HG02588 (cell line): ENCODE results near the gene MGLL.
"Not testable (repeated sequence)": the region's sequence is repeated elsewhere in the genome, so short reads cannot be mapped to it uniquely, and the experiment has no call there.

ENCODE experiments used
- ATAC-seq: cut with Tn5 transposase; IDR thresholded peaks from one replicate; pipeline ENCODE4 v1.9.1; 2021; ENCODE audit warnings: mild to moderate bottlenecking, moderate library complexity; ENCODE audit not compliant: unreplicated experiment

MGLL gene

DNA sequence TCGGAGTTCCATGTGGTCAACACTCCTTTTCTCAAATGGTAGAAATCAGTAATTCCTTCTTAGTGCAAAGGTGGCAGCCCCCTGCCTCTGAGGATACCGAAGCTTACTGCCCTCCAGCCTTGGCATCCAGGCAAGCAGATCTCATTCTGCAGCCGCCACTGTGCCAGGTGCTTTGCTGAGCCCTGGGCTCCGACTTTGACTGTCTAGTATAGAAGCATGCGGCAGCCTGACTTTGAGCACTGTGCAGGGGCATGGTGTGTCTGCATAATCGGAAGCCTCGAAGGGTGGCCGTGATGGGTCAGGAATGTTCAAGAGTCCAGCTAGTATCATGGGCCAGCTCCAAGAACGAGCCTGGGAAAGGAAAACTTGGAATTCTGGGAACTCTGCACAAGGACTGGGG lies 109.9 kb downstream of the MGLL start:
- no peak for ATAC-seq

DNA sequence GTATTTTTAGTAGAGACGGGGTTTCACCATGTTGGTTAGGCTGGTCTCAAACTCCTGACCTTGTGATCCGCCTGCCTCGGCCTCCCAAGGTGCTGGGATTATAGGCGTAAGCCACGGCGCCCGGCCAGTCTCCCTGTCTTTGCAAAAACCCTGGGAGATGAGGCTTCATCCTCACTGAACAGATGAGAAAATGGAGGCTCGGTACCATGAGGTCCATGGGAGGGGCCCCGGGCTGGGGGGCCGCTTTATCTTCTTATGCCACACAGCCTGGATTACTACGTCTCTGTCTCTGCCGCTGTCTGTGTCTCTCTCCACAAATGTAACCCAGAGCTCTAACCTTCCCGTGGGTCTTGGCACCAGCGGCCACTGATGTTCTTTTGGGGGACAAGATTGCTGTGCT lies 110.4 kb downstream of the MGLL start:
- ATAC-seq, result no peak

- no peak for ATAC-seq
Measured at GRCh38 chr3:127711021-127711695, 111.2 kb downstream of the MGLL start.

- no peak for ATAC-seq
Measured at GRCh38 chr3:127710155-127710941, 112.0 kb downstream of the MGLL start.

DNA sequence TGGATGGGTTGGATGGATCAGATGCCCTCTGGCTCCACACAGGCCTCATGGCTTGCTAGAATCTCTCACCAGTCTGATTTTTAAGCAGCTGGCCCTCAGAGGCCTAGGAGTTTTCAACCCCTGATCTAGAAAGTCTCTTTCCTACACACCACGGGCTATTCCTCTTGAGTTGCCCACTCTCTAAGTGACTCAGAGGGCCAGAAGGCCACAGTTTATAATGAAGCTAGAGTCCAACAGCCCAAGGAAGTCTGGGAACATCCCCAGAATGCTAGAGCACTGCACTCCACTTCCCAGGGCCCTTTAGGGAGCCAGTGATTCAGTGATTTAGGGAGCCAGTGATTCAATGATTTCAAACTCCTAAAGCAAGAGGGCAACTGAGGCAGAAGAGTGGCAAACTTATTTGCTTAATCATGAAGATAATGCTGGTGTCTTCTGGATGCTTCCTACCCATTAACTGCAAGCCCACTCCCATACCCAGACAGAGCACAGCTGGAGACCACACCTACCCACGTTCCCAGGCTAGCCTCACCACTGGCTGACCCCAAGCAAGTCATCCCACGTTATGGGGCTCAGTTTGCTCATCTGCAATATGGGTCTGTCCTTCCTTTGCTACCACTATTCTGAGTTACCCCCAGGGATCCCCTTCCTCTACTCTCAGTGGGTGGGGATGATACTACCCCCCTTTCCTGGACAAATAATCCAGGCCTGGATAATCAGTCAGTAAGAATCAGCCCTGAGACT lies 112.8 kb downstream of the MGLL start:
- no peak for ATAC-seq

DNA sequence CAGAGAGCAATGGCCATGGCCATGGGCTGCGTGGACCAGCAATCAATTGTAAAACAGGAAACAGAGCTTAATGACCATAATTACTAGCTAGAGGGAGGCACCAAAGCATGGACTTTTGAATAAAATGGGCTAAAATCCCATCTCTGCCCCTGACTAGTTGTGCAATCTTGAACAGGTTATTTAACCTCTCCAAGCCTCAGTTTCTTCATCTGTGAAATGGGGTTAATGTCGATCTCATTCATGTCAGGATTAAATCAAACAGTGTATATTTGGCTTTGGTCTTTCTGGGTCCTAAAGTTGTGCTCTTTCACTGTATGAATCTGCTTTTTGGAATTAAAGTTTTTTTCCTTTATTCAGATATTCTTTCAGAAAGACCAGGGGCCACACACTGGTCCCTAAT lies 113.5 kb downstream of the MGLL start:
- ATAC-seq, result no peak

GRCh38 chr3:127707851-127708411 lies 114.4 kb downstream of the MGLL start:
- no peak for ATAC-seq

- ATAC-seq, result no peak
Measured at GRCh38 chr3:127706785-127707351, 115.4 kb downstream of the MGLL start.

DNA sequence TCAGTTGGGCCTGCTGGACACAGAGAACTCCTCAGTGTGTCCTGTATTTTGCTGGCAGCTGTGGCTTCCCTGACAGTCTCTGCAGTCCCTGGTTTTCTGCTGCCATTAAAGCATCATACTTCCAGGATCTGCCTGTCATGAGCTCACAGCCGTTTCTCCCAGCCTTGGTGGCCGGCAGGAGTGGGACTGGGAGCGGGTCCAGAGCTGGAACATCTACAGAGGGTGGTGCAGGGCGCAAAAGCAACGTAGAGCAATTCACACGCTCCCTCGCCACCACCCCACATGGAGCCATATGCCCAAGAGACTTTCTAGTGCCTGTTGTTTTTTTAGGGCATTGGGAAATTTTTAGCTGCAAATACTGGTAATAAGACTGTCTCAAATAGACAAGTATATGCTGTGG lies 116.0 kb downstream of the MGLL start:
- no peak for ATAC-seq

- not testable (repeated sequence) for ATAC-seq
Measured at GRCh38 chr3:127704840-127705239, 117.5 kb downstream of the MGLL start.

DNA sequence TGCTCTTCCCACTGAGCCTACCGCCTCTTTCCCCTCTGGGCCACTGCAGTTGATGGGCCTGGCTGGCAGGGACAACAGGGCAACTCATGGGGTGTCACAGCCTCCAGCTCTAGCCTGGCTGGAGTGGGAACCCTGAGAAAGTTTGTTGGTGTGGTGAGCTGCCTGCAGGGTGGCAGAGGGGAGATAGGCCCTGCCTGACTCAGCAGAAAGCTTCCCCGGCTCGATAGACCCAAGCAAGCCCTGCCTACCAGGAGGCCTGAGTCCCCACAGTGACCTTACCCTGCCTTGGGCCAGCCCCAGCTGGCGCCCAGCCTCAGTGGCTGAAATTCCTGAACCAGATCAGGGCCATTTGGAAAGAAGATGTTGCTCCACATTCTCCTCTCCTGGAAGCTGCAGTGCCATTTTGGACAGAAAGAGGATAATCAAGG lies 120.2 kb downstream of the MGLL start:
- no peak for ATAC-seq

GRCh38 chr3:127701280-127701911 lies 120.9 kb downstream of the MGLL start:
- no peak for ATAC-seq

- no peak for ATAC-seq
Measured at GRCh38 chr3:127700406-127700805, 121.9 kb downstream of the MGLL start.

GRCh38 chr3:127699416-127700300 lies 122.7 kb downstream of the MGLL start:
- ATAC-seq, result no peak

DNA sequence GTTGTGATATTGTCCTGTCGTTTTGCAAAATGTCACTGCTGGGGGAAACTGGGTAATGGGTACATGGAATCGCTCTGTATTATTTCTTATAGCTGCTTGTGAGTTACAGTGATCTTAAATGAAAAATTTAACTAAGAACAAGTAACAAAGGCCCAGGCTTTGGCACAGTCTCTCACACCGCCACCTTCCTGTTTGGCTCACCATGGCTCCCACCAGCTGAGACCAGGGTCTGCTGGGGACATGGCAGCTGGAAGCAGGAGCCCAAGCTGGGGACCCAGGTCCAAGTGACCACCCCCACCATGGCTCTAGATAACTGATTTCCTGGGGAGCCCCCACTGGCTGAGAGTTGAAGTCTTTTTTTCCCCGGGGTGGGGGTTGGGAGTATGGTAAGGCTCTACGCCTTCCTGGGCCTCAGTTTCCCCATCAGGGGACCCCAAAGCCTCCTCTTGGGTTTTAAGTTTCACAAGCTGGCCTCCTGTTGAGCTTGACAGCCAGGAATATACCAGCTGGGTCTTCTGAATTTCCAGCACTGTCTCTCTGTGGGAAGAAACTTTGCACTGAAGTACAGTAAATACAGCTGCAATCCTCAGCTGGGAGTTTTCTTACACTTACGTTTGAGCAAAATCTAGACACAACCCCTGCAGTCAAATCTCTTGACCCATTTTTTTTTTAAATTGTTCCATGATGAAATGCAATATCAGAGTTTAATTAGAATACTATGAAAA lies 123.5 kb downstream of the MGLL start:
- ATAC-seq, result no peak

DNA sequence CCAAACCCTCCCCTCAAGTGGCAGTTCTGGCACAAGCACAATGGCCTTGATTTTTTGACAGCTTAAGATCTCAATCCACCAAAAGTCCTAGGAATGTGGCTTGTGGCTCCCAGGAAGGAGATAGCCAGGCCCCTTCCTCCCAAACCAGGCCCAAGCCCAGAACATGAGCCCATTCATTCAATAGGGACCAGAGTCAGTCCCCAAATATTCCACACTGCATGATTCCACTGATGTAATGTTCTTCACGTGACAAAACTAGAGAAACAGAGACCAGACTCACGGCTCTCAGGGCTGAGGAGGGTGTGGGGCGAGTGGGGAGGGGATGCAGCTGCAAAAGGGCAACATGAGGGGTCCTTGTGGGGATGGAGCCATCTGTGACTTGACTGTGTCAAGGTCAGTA lies 124.0 kb downstream of the MGLL start:
- ATAC-seq, result no peak

DNA sequence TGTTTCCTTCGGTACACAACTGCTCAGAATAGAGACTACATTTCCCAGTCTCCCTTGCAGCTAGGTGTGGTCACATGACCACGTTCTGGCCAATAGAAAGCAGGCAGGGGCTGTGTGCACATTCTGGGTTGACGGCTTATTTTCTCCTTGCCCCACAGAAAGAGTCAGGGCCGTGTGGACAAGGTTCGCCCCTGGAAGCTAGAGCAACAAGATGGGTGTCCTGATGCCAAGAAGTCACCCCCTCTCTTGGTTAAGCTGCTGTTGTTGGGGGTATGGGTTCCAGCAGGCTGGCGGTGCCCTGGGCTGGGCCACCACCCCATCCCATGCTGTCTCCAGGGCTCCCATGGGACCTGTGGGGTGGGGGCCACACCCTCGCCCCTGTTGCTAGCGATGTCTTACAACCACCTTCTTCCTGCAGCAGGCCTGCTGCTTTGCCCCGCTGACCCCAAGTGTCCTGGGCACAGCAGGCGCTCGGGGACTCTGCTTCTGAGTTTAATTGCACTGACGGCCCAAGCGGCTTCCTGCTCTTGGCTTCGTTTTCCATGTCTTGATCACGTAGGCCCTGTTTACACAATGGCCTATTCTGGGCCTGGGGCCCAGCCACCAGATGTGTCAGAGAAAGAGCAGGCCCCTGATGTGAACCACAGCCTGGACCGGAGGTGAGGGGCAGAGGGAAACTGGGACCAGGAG lies 124.6 kb downstream of the MGLL start:
- peak; percentile 57 for ATAC-seq

DNA sequence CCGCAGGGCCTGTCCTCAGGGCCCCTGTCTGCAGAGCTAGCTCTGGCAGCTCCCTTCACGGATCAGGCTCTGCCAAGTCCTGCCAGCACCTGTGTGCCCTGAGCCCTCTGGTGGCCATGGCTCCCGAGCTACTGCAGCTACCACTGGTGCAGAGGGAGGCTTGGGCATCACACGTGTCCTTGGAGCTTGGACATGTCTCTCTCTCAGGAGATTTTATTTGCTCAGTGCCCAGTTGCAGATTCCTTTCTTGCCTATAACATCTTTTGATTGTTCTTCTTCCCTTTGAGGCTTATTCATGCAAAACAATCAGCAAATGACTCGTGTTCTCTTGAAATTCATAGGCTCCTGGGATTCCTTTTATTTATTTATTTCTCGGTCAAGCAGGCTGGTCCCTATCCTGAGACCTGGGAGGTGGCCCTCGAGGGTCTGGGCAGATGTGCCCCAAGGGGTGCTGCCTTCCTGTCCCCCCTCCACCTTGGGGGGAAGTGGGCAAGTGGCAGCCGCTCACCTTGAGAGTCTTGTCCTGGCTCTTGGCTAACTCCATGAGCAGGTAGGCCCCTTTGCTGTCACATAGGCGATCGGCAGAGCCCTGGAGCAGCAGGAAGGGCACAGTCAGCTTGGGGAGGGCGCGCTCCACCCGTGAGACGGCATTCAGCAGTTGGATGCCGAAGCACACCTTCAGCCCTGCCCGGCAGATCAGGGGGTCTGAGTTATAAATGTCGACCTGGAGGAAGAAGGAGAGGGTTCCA lies 127.7 kb downstream of the MGLL start:
- no peak for ATAC-seq
